Neural progenitor cell (in vitro differentiated cells): Measurements from ENCODE around the gene ALK. TPM values are rescaled to one million over a fixed set of nuclear protein-coding genes. Genes with fewer than 3 reads are reported as not detected.

Source experiments
- DNase-seq: peaks from one replicate; pipeline ENCODE4 v3.0.0-alpha.2; 2016; ENCODE audit warnings: low spot score
- H2AFZ ChIP-seq: fragments of 200-600 bp; sonication (generic); replicated peaks from 2 replicates; pipeline ENCODE4 v1.6.1; 2016; ENCODE audit warnings: antibody characterized with exemption
- H3F3A ChIP-seq: fragments of 200-600 bp; sonication (generic); 2 replicates; pipeline ENCODE4 v1.6.1; 2016; ENCODE audit warnings: antibody characterized with exemption, low read depth
- H3K27ac ChIP-seq: fragments of 200-600 bp; sonication (generic); 2 replicates; pipeline ENCODE4 v1.5.1; 2016; ENCODE audit warnings: mild to moderate bottlenecking
- H3K27me3 ChIP-seq: fragments of 200-600 bp; sonication (generic); 2 replicates; pipeline ENCODE4 v1.6.1; 2016; ENCODE audit warnings: mild to moderate bottlenecking, moderate library complexity
- H3K36me3 ChIP-seq: fragments of 200-600 bp; sonication (generic); 2 replicates; pipeline ENCODE4 v1.5.1; 2016
- H3K4me1 ChIP-seq: fragments of 200-600 bp; sonication (generic); 2 replicates; pipeline ENCODE4 v1.6.1; 2016; ENCODE audit warnings: mixed run types
- H3K4me2 ChIP-seq: fragments of 200-600 bp; sonication (generic); 2 replicates; pipeline ENCODE4 v1.6.1; 2016
- H3K4me3 ChIP-seq: fragments of 200-600 bp; sonication (generic); 2 replicates; pipeline ENCODE4 v1.5.1; 2016
- H3K79me2 ChIP-seq: fragments of 200-600 bp; sonication (generic); 2 replicates; pipeline ENCODE4 v1.6.1; 2016; ENCODE audit warnings: low read depth
- H3K9ac ChIP-seq: fragments of 200-600 bp; sonication (generic); 2 replicates; pipeline ENCODE4 v1.6.1; 2016
- H3K9me3 ChIP-seq: fragments of 200-600 bp; sonication (generic); 2 replicates; pipeline ENCODE4 v1.5.1; 2016; ENCODE audit warnings: low read depth
- H4K20me1 ChIP-seq: fragments of 200-600 bp; sonication (generic); 2 replicates; pipeline ENCODE4 v1.6.1; 2016; ENCODE audit warnings: low read depth
- H3K27ac Mint-ChIP-seq: 3 replicates; pipeline ENCODE4 v1.8.0; 2021; ENCODE audit warnings: mixed read lengths
- H3K27me3 Mint-ChIP-seq: 2 replicates; pipeline ENCODE4 v1.8.0; 2022; ENCODE audit warnings: low read depth, mild to moderate bottlenecking, inconsistent platforms, moderate library complexity, mixed read lengths; ENCODE audit not compliant: insufficient read depth
- H3K36me3 Mint-ChIP-seq: 3 replicates; pipeline ENCODE4 v1.8.0; 2021; ENCODE audit warnings: mixed read lengths
- H3K4me1 Mint-ChIP-seq: 3 replicates; pipeline ENCODE4 v1.8.0; 2021; ENCODE audit warnings: mixed read lengths
- H3K4me3 Mint-ChIP-seq: 3 replicates; pipeline ENCODE4 v1.8.0; 2021; ENCODE audit warnings: mild to moderate bottlenecking, moderate library complexity, mixed read lengths
- H3K9me3 Mint-ChIP-seq: 3 replicates; pipeline ENCODE4 v1.8.0; 2020; ENCODE audit warnings: mixed read lengths
- EZH2 ChIP-seq: fragments of 200-600 bp; sonication (generic); IDR thresholded peaks from 2 replicates; pipeline ENCODE4 v1.6.1; 2017; ENCODE audit warnings: antibody characterized with exemption, mild to moderate bottlenecking, moderate library complexity
- EZH2phosphoT487 ChIP-seq: fragments of 200-600 bp; sonication (generic); IDR thresholded peaks from 2 replicates; pipeline ENCODE4 v1.6.1; 2017; ENCODE audit warnings: antibody characterized with exemption
- total RNA-seq: library from RNA; depleted of rRNA; stranded (reverse); fragments of >200 nt; gene quantifications from 2 replicates; pipeline ENCODE4 v1.2.3, GENCODE V29; 2015; ENCODE audit warnings: low replicate concordance
- TF ChIP-seq, protein P1 (sequence below): fragments of 200-600 bp; sonication (generic); IDR thresholded peaks from 2 replicates; pipeline ENCODE4 v1.5.1; 2017; ENCODE audit warnings: antibody characterized with exemption, mild to moderate bottlenecking

The ALK gene
- total RNA-seq, 1 donor from 2014 or later, result not detected

DNA sequence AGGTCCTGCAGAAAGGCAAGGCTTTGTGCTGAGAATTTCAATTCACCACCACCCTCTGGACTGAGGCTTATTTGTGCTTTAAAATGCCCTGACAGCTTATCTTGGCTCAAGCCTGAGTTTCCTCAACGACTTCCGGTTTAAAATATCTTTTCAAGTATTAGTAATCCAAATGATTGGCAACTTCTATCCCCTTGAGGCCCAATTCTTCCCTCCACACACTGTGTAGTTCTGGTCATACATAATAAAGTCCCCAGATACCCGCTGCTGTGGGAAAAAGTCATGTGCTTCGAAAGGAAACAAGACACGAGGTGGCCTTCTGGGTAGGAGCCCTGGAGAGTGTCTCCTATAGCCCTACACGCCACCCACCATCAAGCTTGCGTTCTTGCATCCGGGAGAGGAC, 393.4 kb downstream of the ALK start:
- H3K27ac Mint-ChIP-seq, result no peak overlapping the region

DNA sequence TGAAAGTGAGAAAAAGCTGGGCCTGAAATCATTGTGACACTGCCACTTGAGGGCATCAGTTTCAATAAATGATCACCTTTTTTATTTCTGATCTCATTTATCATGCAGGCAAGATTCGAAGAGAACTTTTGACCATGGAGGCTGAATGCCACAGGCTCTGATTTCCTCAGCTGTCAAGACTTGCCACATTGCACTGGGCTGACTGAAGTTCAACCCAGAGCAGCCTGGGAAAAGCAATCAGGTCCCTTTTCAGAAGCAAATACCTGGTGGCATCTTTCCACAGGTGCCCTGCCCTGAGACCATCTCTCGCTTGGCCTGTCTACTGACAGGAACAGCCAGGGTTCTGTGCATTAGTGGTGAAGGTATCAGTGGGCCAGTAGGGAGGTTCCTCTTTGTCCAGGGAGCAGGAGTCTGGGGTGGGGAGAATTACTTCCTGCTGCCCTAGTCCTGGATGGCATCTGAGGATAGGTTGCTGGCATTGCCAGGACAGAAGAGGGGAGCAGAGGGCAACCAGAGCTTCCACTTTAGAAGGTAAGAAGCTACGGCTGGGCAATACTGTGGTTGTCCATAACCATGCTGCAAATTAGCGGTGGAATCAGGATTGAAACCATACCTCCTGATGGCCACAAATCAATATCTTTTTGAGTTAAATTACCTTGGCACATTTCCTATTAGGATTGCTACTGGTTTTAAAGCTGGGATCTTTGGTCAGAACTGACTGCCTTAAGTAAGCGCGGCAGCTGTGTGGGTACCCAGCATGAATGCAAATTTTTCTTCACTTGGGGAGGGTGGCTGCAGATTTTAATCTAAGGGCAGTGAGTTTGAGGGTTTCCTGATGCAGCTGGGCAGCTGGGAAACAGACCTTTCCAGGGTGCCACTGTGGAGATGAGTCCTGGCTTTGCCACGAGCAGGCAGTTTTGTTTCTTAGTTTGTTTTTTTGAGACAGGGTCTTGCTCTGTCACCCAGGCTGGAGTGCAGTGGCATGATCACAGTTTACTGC, 394.5 kb downstream of the ALK start:
- H3K4me2 ChIP-seq, result no peak overlapping the region
- no peaks in the 10 kb centered on the region for H3F3A ChIP-seq
- no peaks in the 10 kb centered on the region for H4K20me1 ChIP-seq
- no peaks in the 10 kb centered on the region for H3K9me3 ChIP-seq
- no peak overlapping the region for H3K27ac ChIP-seq
- no peaks in the 10 kb centered on the region for H3K79me2 ChIP-seq
- no peak overlapping the region for H2AFZ ChIP-seq
- no peaks in the 10 kb centered on the region for H3K9me3 Mint-ChIP-seq
- H3K36me3 Mint-ChIP-seq, result no peaks in the 10 kb centered on the region
- no peaks in the 10 kb centered on the region for H3K27me3 ChIP-seq
- H3K4me1 Mint-ChIP-seq, result peaks cover 4% of the 10 kb centered on the region
- H3K27ac Mint-ChIP-seq, result no peak overlapping the region
- no peak overlapping the region for H3K4me3 Mint-ChIP-seq
- TF ChIP-seq EZH2, result no peak
- TF ChIP-seq EZH2phosphoT487, result no peak
- TF ChIP-seq, protein P1, sequence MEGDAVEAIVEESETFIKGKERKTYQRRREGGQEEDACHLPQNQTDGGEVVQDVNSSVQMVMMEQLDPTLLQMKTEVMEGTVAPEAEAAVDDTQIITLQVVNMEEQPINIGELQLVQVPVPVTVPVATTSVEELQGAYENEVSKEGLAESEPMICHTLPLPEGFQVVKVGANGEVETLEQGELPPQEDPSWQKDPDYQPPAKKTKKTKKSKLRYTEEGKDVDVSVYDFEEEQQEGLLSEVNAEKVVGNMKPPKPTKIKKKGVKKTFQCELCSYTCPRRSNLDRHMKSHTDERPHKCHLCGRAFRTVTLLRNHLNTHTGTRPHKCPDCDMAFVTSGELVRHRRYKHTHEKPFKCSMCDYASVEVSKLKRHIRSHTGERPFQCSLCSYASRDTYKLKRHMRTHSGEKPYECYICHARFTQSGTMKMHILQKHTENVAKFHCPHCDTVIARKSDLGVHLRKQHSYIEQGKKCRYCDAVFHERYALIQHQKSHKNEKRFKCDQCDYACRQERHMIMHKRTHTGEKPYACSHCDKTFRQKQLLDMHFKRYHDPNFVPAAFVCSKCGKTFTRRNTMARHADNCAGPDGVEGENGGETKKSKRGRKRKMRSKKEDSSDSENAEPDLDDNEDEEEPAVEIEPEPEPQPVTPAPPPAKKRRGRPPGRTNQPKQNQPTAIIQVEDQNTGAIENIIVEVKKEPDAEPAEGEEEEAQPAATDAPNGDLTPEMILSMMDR, result no peak
- DNase-seq, result no peak
- no peak overlapping the region for H3K9ac ChIP-seq
- H3K4me3 ChIP-seq, result no peak overlapping the region
- peaks cover 5% of the 10 kb centered on the region for H3K27me3 Mint-ChIP-seq
- no peaks in the 10 kb centered on the region for H3K36me3 ChIP-seq
- no peaks in the 10 kb centered on the region for H3K4me1 ChIP-seq

More for the DNA sequence above, 393.4 kb downstream of the ALK start:
- no peak for TF ChIP-seq EZH2
- TF ChIP-seq EZH2phosphoT487, result no peak
- TF ChIP-seq, protein P1, result no peak
- Histone ChIP-seq H3K4me2 (no peak overlapping the region), H3K27ac (no peak overlapping the region), H3K36me3 (no peaks in the 10 kb centered on the region), H4K20me1 (no peaks in the 10 kb centered on the region), H3K9me3 (no peaks in the 10 kb centered on the region), H3K9ac (no peak overlapping the region), H3K79me2 (no peaks in the 10 kb centered on the region), H3K4me1 (no peaks in the 10 kb centered on the region), H3F3A (no peaks in the 10 kb centered on the region), H2AFZ (no peak overlapping the region), H3K4me3 (no peak overlapping the region), H3K27me3 (no peaks in the 10 kb centered on the region)
- no peaks in the 10 kb centered on the region for H3K36me3 Mint-ChIP-seq
- no peaks in the 10 kb centered on the region for H3K9me3 Mint-ChIP-seq
- peaks cover 4% of the 10 kb centered on the region for H3K4me1 Mint-ChIP-seq
- H3K4me3 Mint-ChIP-seq, result no peak overlapping the region
- no peak for DNase-seq
- peaks cover 5% of the 10 kb centered on the region for H3K27me3 Mint-ChIP-seq

DNA sequence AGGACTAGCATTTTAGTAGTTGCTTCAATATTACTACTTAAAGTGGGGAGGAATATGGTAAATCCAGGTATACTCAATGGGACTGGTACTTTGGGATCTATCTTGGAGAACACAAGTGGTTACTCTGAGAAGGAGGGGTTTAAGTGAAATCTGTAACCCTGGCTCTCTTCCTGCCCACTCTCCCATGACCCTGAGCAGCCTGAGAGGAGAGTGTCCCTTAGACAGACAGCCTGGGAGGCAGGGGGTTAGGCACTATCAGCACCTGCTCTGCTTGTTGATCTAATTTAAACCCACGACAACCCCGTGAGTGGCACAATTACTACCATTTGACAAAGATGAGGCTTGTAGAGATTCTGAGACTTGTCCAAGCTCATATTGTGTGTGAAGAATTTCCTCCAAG, 395.5 kb downstream of the ALK start:
- peaks cover 5% of the 10 kb centered on the region for H3K27me3 Mint-ChIP-seq
- no peaks in the 10 kb centered on the region for H3K4me1 ChIP-seq
- H3K27ac ChIP-seq, result no peak overlapping the region
- H3K4me3 ChIP-seq, result no peak overlapping the region
- no peak overlapping the region for H3K4me3 Mint-ChIP-seq
- H4K20me1 ChIP-seq, result no peaks in the 10 kb centered on the region
- no peaks in the 10 kb centered on the region for H3F3A ChIP-seq
- no peak overlapping the region for H3K4me2 ChIP-seq
- no peaks in the 10 kb centered on the region for H3K36me3 Mint-ChIP-seq
- no peak for DNase-seq
- H3K27me3 ChIP-seq, result no peaks in the 10 kb centered on the region
- H3K9ac ChIP-seq, result no peak overlapping the region
- no peaks in the 10 kb centered on the region for H3K79me2 ChIP-seq
- H3K9me3 Mint-ChIP-seq, result no peaks in the 10 kb centered on the region
- TF ChIP-seq EZH2phosphoT487 (no peak), EZH2 (no peak)
- TF ChIP-seq, protein P1, result no peak
- H3K27ac Mint-ChIP-seq, result no peak overlapping the region
- H2AFZ ChIP-seq, result no peak overlapping the region
- H3K36me3 ChIP-seq, result no peaks in the 10 kb centered on the region
- peaks cover 4% of the 10 kb centered on the region for H3K4me1 Mint-ChIP-seq
- no peaks in the 10 kb centered on the region for H3K9me3 ChIP-seq
